Measurements from ENCODE around the gene GP1BA. TPM values are rescaled to one million over a fixed set of nuclear protein-coding genes. Genes with fewer than 3 reads are reported as not detected.

Gene GP1BA
- total RNA-seq, 1 experiment from 2014 or later = not detected

DNA sequence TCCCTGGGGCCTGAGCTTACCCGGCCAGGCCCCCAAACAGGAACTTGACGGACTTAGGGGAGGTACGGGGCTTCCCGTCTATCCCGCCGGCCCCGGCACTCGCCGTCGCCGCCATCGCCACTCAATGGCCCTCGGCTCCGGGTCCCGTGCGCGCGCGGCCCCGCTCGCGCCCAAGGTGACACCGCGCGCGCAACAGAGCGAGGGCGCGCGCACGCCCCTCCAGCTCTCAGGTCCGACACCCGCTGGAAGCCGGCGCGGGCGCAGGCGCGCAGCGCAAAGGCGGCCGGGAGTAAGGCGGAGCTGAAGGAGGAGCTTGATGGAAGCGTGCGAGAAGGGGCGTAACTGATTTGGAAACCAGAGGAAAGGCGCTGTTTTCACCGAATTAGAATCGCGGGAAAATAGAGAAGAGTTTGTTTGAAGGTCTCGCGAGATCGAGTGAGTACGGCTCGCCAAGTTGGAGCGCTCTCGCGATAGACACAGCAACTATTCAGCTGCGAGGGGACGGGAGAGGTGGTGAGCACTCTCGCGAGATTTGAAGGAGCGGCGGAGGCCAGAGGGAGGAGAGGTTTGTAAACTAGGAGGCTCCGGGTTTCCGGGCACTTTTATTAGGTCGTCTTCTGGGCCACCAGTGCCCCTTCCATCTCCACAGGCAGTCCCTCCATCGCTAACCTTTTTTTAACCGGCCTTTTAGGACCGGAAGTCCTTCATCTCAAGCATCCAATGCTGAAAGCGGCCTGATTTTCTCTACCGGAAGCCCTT lies 7.9 kb downstream of the GP1BA start, which contains the start of the genes RNF167 and SLC25A11:
Gene RNF167 (plus strand): TSS at position 473 of the 759 bp plus-strand sequence. CDS start 642 bp downstream, outside the sequence.
Gene SLC25A11 (minus strand): TSS at position 251 of the 759 bp plus-strand sequence. CDS start 136 bp downstream, at position 115.
- no peaks in the 10 kb centered on the region for H3K9me3 Mint-ChIP-seq
- H3K4me1 Mint-ChIP-seq = peaks cover 24% of the 10 kb centered on the region
- H3K4me3 Mint-ChIP-seq = peak within 1 kb of the TSS; percentile 96
- peak; percentile 93 for DNase-seq (ENCODE audit: low spot score)
- ATAC-seq = peak; percentile 84
- ChIA-PET CTCF (interaction anchor here (0.5 to 2.6 kb wide), 18 partner anchors 11 to 499 kb away, joined by 3 to 38 read pairs (median 5); partner anchors contain the start of genes C1QBP, CAMTA2, CHRNE and ENO3), POLR2A (interaction anchor here (0.6 to 2.6 kb wide), 10 partner anchors 8 to 75 kb away, joined by 3 to 38 read pairs (median 3); partner anchors contain the start of genes CHRNE, GP1BA, INCA1 and KIF1C)
- peak within 1 kb of the TSS; percentile 98 for H3K27ac Mint-ChIP-seq
- no peaks in the 10 kb centered on the region for H3K27me3 Mint-ChIP-seq (ENCODE audit: low read depth)
- peaks cover 44% of the 10 kb centered on the region for H3K36me3 Mint-ChIP-seq
- no peak for TF ChIP-seq ZNF263 (CRISPR knock-in tag; IDR thresholded peaks at IDR 0.05; ENCODE audit: low read depth)
- TF ChIP-seq CREM (CRISPR knock-in tag; IDR thresholded peaks at IDR 0.05) = no peak
- TF ChIP-seq, protein P1, sequence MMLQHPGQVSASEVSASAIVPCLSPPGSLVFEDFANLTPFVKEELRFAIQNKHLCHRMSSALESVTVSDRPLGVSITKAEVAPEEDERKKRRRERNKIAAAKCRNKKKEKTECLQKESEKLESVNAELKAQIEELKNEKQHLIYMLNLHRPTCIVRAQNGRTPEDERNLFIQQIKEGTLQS (CRISPR knock-in tag; conservative IDR thresholded peaks at IDR 0.05) = no peak
- TF ChIP-seq, protein P2, sequence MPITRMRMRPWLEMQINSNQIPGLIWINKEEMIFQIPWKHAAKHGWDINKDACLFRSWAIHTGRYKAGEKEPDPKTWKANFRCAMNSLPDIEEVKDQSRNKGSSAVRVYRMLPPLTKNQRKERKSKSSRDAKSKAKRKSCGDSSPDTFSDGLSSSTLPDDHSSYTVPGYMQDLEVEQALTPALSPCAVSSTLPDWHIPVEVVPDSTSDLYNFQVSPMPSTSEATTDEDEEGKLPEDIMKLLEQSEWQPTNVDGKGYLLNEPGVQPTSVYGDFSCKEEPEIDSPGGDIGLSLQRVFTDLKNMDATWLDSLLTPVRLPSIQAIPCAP (CRISPR knock-in tag; IDR thresholded peaks at IDR 0.05) = peak; percentile 43; the same call in 1 of the 2 replicates
- TF ChIP-seq, protein P3, sequence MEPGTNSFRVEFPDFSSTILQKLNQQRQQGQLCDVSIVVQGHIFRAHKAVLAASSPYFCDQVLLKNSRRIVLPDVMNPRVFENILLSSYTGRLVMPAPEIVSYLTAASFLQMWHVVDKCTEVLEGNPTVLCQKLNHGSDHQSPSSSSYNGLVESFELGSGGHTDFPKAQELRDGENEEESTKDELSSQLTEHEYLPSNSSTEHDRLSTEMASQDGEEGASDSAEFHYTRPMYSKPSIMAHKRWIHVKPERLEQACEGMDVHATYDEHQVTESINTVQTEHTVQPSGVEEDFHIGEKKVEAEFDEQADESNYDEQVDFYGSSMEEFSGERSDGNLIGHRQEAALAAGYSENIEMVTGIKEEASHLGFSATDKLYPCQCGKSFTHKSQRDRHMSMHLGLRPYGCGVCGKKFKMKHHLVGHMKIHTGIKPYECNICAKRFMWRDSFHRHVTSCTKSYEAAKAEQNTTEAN (CRISPR knock-in tag; IDR thresholded peaks at IDR 0.05) = no peak
- TF ChIP-seq, protein P4, sequence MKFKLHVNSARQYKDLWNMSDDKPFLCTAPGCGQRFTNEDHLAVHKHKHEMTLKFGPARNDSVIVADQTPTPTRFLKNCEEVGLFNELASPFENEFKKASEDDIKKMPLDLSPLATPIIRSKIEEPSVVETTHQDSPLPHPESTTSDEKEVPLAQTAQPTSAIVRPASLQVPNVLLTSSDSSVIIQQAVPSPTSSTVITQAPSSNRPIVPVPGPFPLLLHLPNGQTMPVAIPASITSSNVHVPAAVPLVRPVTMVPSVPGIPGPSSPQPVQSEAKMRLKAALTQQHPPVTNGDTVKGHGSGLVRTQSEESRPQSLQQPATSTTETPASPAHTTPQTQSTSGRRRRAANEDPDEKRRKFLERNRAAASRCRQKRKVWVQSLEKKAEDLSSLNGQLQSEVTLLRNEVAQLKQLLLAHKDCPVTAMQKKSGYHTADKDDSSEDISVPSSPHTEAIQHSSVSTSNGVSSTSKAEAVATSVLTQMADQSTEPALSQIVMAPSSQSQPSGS (CRISPR knock-in tag; IDR thresholded peaks at IDR 0.05; ENCODE audit: borderline replicate concordance, low read depth) = no peak
- no peak for TF ChIP-seq OVOL2 (CRISPR knock-in tag; IDR thresholded peaks at IDR 0.05; ENCODE audit: borderline replicate concordance)
- TF ChIP-seq, protein P5, sequence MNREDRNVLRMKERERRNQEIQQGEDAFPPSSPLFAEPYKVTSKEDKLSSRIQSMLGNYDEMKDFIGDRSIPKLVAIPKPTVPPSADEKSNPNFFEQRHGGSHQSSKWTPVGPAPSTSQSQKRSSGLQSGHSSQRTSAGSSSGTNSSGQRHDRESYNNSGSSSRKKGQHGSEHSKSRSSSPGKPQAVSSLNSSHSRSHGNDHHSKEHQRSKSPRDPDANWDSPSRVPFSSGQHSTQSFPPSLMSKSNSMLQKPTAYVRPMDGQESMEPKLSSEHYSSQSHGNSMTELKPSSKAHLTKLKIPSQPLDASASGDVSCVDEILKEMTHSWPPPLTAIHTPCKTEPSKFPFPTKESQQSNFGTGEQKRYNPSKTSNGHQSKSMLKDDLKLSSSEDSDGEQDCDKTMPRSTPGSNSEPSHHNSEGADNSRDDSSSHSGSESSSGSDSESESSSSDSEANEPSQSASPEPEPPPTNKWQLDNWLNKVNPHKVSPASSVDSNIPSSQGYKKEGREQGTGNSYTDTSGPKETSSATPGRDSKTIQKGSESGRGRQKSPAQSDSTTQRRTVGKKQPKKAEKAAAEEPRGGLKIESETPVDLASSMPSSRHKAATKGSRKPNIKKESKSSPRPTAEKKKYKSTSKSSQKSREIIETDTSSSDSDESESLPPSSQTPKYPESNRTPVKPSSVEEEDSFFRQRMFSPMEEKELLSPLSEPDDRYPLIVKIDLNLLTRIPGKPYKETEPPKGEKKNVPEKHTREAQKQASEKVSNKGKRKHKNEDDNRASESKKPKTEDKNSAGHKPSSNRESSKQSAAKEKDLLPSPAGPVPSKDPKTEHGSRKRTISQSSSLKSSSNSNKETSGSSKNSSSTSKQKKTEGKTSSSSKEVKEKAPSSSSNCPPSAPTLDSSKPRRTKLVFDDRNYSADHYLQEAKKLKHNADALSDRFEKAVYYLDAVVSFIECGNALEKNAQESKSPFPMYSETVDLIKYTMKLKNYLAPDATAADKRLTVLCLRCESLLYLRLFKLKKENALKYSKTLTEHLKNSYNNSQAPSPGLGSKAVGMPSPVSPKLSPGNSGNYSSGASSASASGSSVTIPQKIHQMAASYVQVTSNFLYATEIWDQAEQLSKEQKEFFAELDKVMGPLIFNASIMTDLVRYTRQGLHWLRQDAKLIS (CRISPR knock-in tag; IDR thresholded peaks at IDR 0.05; ENCODE audit: borderline replicate concordance) = no peak
- TF ChIP-seq, protein P6, sequence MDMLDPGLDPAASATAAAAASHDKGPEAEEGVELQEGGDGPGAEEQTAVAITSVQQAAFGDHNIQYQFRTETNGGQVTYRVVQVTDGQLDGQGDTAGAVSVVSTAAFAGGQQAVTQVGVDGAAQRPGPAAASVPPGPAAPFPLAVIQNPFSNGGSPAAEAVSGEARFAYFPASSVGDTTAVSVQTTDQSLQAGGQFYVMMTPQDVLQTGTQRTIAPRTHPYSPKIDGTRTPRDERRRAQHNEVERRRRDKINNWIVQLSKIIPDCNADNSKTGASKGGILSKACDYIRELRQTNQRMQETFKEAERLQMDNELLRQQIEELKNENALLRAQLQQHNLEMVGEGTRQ (CRISPR knock-in tag; IDR thresholded peaks at IDR 0.05) = no peak; the same call in 1 of the 2 replicates
- TF ChIP-seq, protein P7, sequence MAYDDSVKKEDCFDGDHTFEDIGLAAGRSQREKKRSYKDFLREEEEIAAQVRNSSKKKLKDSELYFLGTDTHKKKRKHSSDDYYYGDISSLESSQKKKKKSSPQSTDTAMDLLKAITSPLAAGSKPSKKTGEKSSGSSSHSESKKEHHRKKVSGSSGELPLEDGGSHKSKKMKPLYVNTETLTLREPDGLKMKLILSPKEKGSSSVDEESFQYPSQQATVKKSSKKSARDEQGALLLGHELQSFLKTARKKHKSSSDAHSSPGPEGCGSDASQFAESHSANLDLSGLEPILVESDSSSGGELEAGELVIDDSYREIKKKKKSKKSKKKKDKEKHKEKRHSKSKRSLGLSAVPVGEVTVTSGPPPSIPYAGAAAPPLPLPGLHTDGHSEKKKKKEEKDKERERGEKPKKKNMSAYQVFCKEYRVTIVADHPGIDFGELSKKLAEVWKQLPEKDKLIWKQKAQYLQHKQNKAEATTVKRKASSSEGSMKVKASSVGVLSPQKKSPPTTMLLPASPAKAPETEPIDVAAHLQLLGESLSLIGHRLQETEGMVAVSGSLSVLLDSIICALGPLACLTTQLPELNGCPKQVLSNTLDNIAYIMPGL (CRISPR knock-in tag; IDR thresholded peaks at IDR 0.05) = peak; percentile 72; the same call in 1 of the 2 replicates
- TF ChIP-seq, protein P8, sequence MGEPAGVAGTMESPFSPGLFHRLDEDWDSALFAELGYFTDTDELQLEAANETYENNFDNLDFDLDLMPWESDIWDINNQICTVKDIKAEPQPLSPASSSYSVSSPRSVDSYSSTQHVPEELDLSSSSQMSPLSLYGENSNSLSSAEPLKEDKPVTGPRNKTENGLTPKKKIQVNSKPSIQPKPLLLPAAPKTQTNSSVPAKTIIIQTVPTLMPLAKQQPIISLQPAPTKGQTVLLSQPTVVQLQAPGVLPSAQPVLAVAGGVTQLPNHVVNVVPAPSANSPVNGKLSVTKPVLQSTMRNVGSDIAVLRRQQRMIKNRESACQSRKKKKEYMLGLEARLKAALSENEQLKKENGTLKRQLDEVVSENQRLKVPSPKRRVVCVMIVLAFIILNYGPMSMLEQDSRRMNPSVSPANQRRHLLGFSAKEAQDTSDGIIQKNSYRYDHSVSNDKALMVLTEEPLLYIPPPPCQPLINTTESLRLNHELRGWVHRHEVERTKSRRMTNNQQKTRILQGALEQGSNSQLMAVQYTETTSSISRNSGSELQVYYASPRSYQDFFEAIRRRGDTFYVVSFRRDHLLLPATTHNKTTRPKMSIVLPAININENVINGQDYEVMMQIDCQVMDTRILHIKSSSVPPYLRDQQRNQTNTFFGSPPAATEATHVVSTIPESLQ (CRISPR knock-in tag; IDR thresholded peaks at IDR 0.05) = no peak
- no peak for TF ChIP-seq ELF4 (CRISPR knock-in tag; IDR thresholded peaks at IDR 0.05; ENCODE audit: low read depth)
- TF ChIP-seq, protein P9, sequence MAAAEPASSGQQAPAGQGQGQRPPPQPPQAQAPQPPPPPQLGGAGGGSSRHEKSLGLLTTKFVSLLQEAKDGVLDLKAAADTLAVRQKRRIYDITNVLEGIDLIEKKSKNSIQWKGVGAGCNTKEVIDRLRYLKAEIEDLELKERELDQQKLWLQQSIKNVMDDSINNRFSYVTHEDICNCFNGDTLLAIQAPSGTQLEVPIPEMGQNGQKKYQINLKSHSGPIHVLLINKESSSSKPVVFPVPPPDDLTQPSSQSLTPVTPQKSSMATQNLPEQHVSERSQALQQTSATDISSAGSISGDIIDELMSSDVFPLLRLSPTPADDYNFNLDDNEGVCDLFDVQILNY (CRISPR knock-in tag; IDR thresholded peaks at IDR 0.05) = peak; percentile 95
- TF ChIP-seq ZNF232 (CRISPR knock-in tag; IDR thresholded peaks at IDR 0.05) = no peak
- TF ChIP-seq, protein P10, sequence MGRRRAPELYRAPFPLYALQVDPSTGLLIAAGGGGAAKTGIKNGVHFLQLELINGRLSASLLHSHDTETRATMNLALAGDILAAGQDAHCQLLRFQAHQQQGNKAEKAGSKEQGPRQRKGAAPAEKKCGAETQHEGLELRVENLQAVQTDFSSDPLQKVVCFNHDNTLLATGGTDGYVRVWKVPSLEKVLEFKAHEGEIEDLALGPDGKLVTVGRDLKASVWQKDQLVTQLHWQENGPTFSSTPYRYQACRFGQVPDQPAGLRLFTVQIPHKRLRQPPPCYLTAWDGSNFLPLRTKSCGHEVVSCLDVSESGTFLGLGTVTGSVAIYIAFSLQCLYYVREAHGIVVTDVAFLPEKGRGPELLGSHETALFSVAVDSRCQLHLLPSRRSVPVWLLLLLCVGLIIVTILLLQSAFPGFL (CRISPR knock-in tag; IDR thresholded peaks at IDR 0.05; ENCODE audit: borderline replicate concordance) = no peak
